ENCODE data around the gene MLF2. TPM values are rescaled to one million over a fixed set of nuclear protein-coding genes. Genes with fewer than 3 reads are reported as not detected.

MLF2 gene
- total and polyA plus RNA-seq, 10 of the 15 experiments (the other 5 are each of a cell fraction or from before 2014, with no cell fraction given) = 13.5 to 222 (median 130) TPM

GRCh38 chr12:6766651-6767349 is 13.9 kb upstream of the MLF2 start:
- BruUV-seq (replicated peaks) = no TSS peak
- TF ChIP-seq SMARCA5 (IDR thresholded peaks at IDR 0.05) = peak; percentile 98
- no peak for TF ChIP-seq ZNF24 (IDR thresholded peaks at IDR 0.05)
- no peak for TF ChIP-seq KLF5 (IDR thresholded peaks at IDR 0.05; ENCODE audit: partially characterized antibody)
- TF ChIP-seq MXI1 (IDR thresholded peaks at IDR 0.05; ENCODE audit: low read depth, low read length) = peak; percentile 51; the same call in 1 of the 2 replicates
- peak; percentile 23; the same call in 1 of the 2 replicates for TF ChIP-seq SMC3 (IDR thresholded peaks at IDR 0.05; ENCODE audit: borderline replicate concordance, low read length)
- no peak for TF ChIP-seq TAF1 (IDR thresholded peaks at IDR 0.05; ENCODE audit: borderline replicate concordance, low read depth, low read length)
- no peak for TF ChIP-seq SUPT20H (IDR thresholded peaks at IDR 0.05; ENCODE audit: borderline replicate concordance, control insufficient read depth, low read depth, low read length)
- peak; percentile 55; the same call in 1 of the 2 replicates for TF ChIP-seq NR2F1 (conservative IDR thresholded peaks at IDR 0.05)
- TF ChIP-seq CREB1 (IDR thresholded peaks at IDR 0.05; ENCODE audit: low read depth) = no peak
- TF ChIP-seq RUNX3 (IDR thresholded peaks at IDR 0.05; ENCODE audit: low read length) = no peak
- TF ChIP-seq TCF12 (IDR thresholded peaks at IDR 0.05; ENCODE audit: low read depth, low read length) = no peak
- TF ChIP-seq POLR2AphosphoS2 (IDR thresholded peaks at IDR 0.05; ENCODE audit: low read depth, low read length) = no peak
- no peak for TF ChIP-seq PKNOX1 (IDR thresholded peaks at IDR 0.05)
- TF ChIP-seq CTCF (IDR thresholded peaks at IDR 0.05 in 2 of 3, conservative IDR thresholded peaks at IDR 0.05 in 1 of 3; ENCODE audit: control insufficient read depth in 2 of 3, extremely low read depth in 1 of 3, insufficient read depth in 1 of 3, low read depth in 3 of 3, low read length in 3 of 3) = peak; percentile 61 to 81 (median 61); a peak in 5 of 6 replicates
- TF ChIP-seq FOS (IDR thresholded peaks at IDR 0.05; ENCODE audit: borderline replicate concordance, extremely low read depth, insufficient read length) = no peak
- no peak for TF ChIP-seq USF2 (IDR thresholded peaks at IDR 0.05; ENCODE audit: borderline replicate concordance, low read depth, low read length)
- TF ChIP-seq FOXM1 (IDR thresholded peaks at IDR 0.05; ENCODE audit: low read depth, low read length) = no peak
- TF ChIP-seq NFXL1 (IDR thresholded peaks at IDR 0.05; ENCODE audit: borderline replicate concordance) = no peak
- TF ChIP-seq RAD21 (IDR thresholded peaks at IDR 0.05; ENCODE audit: insufficient read depth, low read depth, low read length) = 0 out of 2 replicates have a peak, but pooled peaks have one; percentile 22
- no peak for TF ChIP-seq CHD1 (IDR thresholded peaks at IDR 0.05; ENCODE audit: low read depth, low read length)
- no peak for TF ChIP-seq CHD2 (IDR thresholded peaks at IDR 0.05; ENCODE audit: borderline replicate concordance, low read depth, low read length)

More at GRCh38 chr12:6766651-6767349, 13.9 kb upstream of the MLF2 start:
- Histone ChIP-seq H3K9me3 (replicated peaks; ENCODE audit: control insufficient read depth, insufficient read depth, low read length) (no peaks in the 10 kb centered on the region), H3K4me2 (ENCODE audit: control insufficient read depth, insufficient read depth) (peak overlapping the region; percentile 85), H3K36me3 (ENCODE audit: control insufficient read depth in 2 of 2, insufficient read depth in 2 of 2, low read length in 1 of 2) (no peaks in the 10 kb centered on the region), H4K20me1 (ENCODE audit: control insufficient read depth, insufficient read depth) (no peaks in the 10 kb centered on the region), H3K9ac (ENCODE audit: control insufficient read depth, insufficient read depth, low read length) (peak overlapping the region; percentile 72), H3K27ac (ENCODE audit: control insufficient read depth, insufficient read depth) (peak overlapping the region; percentile 24), H3K27me3 (replicated peaks in 1 of 2; ENCODE audit: control insufficient read depth in 2 of 2, insufficient read depth in 2 of 2, low read length in 1 of 2) (no peaks in the 10 kb centered on the region), H3K4me1 (ENCODE audit: control insufficient read depth, insufficient read depth, low read length) (peaks cover 37% of the 10 kb centered on the region), H3K79me2 (ENCODE audit: control insufficient read depth, insufficient read depth, low read length) (peaks cover 16% of the 10 kb centered on the region), H3K4me3 (peak overlapping the region; percentile 83), H2AFZ (ENCODE audit: control insufficient read depth, low read depth, low read length) (peak overlapping the region; percentile 75)
- ChIA-PET RAD21 (ENCODE audit: unreplicated experiment) (interaction anchor here (0.6 to 4.1 kb wide), 15 partner anchors 9 to 178 kb away, joined by 3 to 51 read pairs (median 4); partner anchors contain the start of genes CDCA3, COPS7A, MLF2 and USP5), POLR2A (interaction anchor here (0.6 to 3.2 kb wide), 13 partner anchors 8 to 153 kb away, joined by 3 to 60 read pairs (median 5); partner anchors contain the start of genes CD4, CDCA3, COPS7A and MLF2), CTCF (interaction anchor here (0.6 to 3.5 kb wide), 16 partner anchors 8 to 406 kb away, joined by 3 to 67 read pairs (median 4); partner anchors contain the start of genes CD4, CDCA3, COPS7A and MLF2), SMC1A (ENCODE audit: uncharacterized antibody, unreplicated experiment) (interaction anchor here (1.0 to 4.2 kb wide), 5 partner anchors 12 to 83 kb away, joined by 3 to 39 read pairs (median 5); partner anchors contain the start of gene MLF2)
- 2% methylated on average over 65 of the region's 88 CpGs for WGBS (ENCODE audit: insufficient coverage, insufficient replicate concordance, low lambda C conversion rate, missing lambda C conversion rate)
- peak; percentile 76 for ATAC-seq
- FAIRE-seq = no peak
- intact Hi-C loops (cut with micrococcal nuclease; ENCODE audit: unreplicated experiment) (no loop called here), in situ Hi-C loops (cut with MboI) (no loop called here)
- no peak for DNase-seq (ENCODE audit: low read depth, low spot score)

All from GM12878 (cell line).